ENCODE measurements around the gene INPP5A. TPM values are rescaled to one million over a fixed set of nuclear protein-coding genes. Genes with fewer than 3 reads are reported as not detected.

INPP5A gene
- total and polyA plus RNA-seq, 2 of the 13 experiments (the other 11 are each of a cell fraction or from before 2014, with no cell fraction given): 17.5 to 37.9 TPM

DNA sequence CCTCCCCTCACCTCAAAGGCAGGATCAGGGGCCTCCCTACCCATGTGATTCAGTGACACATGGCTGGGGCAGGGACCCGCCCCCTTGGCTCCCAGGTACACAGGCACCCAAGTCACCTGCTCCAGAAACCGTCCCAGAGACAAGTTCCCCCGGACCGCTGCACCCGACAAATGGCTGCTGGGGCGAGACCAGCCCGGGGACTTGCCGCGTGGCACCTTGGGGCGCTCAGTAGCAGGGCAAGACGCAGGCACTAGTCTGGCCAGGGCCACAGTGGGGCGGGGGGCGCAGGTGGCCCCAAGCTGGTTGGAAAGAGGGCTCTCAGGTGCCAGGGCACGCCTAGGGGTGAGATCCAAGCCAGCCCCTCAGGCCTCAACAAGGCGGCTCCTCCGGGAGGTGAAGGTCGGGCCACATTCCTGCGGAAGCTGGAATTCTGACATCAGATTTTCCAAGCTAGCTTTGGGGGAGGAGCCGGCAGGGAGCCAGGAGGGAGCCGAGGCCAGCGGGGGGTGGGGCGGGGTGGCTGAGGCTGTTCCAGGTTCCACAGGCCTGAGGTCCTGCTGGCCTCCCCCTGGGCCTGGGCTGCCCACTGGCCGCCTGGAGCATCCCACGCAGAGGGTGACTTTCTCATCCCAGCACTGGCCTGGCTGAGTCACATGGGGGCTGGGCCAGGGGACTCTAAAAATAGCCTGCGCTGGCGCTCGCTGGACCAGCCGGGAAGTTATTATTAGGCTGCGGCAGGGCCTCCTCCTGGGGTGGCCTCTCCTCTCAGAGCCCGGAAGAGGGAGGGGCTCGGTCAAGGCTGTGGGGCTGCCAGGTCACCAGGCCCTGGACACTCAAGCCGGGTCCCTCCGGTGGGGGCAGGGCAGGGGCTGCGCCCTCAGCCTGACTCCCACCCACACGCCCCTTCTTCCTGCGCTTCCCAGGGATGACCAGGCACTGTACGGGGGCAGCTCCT, 20.5 kb upstream of the INPP5A start (continued):
- TF ChIP-seq, protein P1, sequence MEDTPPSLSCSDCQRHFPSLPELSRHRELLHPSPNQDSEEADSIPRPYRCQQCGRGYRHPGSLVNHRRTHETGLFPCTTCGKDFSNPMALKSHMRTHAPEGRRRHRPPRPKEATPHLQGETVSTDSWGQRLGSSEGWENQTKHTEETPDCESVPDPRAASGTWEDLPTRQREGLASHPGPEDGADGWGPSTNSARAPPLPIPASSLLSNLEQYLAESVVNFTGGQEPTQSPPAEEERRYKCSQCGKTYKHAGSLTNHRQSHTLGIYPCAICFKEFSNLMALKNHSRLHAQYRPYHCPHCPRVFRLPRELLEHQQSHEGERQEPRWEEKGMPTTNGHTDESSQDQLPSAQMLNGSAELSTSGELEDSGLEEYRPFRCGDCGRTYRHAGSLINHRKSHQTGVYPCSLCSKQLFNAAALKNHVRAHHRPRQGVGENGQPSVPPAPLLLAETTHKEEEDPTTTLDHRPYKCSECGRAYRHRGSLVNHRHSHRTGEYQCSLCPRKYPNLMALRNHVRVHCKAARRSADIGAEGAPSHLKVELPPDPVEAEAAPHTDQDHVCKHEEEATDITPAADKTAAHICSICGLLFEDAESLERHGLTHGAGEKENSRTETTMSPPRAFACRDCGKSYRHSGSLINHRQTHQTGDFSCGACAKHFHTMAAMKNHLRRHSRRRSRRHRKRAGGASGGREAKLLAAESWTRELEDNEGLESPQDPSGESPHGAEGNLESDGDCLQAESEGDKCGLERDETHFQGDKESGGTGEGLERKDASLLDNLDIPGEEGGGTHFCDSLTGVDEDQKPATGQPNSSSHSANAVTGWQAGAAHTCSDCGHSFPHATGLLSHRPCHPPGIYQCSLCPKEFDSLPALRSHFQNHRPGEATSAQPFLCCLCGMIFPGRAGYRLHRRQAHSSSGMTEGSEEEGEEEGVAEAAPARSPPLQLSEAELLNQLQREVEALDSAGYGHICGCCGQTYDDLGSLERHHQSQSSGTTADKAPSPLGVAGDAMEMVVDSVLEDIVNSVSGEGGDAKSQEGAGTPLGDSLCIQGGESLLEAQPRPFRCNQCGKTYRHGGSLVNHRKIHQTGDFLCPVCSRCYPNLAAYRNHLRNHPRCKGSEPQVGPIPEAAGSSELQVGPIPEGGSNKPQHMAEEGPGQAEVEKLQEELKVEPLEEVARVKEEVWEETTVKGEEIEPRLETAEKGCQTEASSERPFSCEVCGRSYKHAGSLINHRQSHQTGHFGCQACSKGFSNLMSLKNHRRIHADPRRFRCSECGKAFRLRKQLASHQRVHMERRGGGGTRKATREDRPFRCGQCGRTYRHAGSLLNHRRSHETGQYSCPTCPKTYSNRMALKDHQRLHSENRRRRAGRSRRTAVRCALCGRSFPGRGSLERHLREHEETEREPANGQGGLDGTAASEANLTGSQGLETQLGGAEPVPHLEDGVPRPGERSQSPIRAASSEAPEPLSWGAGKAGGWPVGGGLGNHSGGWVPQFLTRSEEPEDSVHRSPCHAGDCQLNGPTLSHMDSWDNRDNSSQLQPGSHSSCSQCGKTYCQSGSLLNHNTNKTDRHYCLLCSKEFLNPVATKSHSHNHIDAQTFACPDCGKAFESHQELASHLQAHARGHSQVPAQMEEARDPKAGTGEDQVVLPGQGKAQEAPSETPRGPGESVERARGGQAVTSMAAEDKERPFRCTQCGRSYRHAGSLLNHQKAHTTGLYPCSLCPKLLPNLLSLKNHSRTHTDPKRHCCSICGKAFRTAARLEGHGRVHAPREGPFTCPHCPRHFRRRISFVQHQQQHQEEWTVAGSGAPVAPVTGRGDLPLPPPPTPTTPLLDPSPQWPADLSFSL (CRISPR knock-in tag; IDR thresholded peaks at IDR 0.05): peak; percentile 62; the same call in 1 of the 2 replicates
- TF ChIP-seq, protein P2, sequence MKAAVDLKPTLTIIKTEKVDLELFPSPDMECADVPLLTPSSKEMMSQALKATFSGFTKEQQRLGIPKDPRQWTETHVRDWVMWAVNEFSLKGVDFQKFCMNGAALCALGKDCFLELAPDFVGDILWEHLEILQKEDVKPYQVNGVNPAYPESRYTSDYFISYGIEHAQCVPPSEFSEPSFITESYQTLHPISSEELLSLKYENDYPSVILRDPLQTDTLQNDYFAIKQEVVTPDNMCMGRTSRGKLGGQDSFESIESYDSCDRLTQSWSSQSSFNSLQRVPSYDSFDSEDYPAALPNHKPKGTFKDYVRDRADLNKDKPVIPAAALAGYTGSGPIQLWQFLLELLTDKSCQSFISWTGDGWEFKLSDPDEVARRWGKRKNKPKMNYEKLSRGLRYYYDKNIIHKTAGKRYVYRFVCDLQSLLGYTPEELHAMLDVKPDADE (CRISPR knock-in tag; IDR thresholded peaks at IDR 0.05): no peak
- no peak for TF ChIP-seq ZNF557 (CRISPR knock-in tag; IDR thresholded peaks at IDR 0.05)
- TF ChIP-seq FOXK2 (IDR thresholded peaks at IDR 0.05): 0 out of 2 replicates have a peak, but pooled peaks have one; percentile 19
- TF ChIP-seq SOX6 (IDR thresholded peaks at IDR 0.05): no peak
- TF ChIP-seq SOX6 (CRISPR knock-in tag; IDR thresholded peaks at IDR 0.05): peak; percentile 56
- 0 out of 2 replicates have a peak, but pooled peaks have one; percentile 24 for TF ChIP-seq DNMT3B (CRISPR knock-in tag; conservative IDR thresholded peaks at IDR 0.05)
- no peak for TF ChIP-seq KIAA2018 (CRISPR knock-in tag; IDR thresholded peaks at IDR 0.05; ENCODE audit: borderline replicate concordance)
- TF ChIP-seq GMEB1 (CRISPR knock-in tag; IDR thresholded peaks at IDR 0.05; ENCODE audit: borderline replicate concordance): no peak; the same call in 1 of the 2 replicates

Measured in HepG2 (cell line).